HepG2 (cell line): ENCODE data around the gene IL31. TPM values are rescaled to one million over a fixed set of nuclear protein-coding genes. Genes with fewer than 3 reads are reported as not detected.

Experiments
- ATAC-seq: fragments of 200-7000 bp; cut with Tn5 transposase; 3 replicates; pipeline ENCODE4 v1.9.1; 2020; ENCODE audit warnings: mild to moderate bottlenecking, moderate library complexity
- BruUV-seq: library from RNA; stranded (reverse); fragments of 400-500 nt; replicated peaks from 2 replicates; lab custom pipeline; 2021; lab: Mats Ljungman, UMichigan
- CTCF ChIA-PET: fragments of 300-600 bp; formaldehyde crosslinking; extraction: SDS; loops from one replicate; lab custom pipeline; 2021; ENCODE audit warnings: low total read pairs, inconsistent platforms, low intra/inter-chr PET ratio; lab: Yijun Ruan, JAX
- POLR2A ChIA-PET: fragments of 350-600 bp; sonication (Branson Sonifier 250); formaldehyde crosslinking; loops from one replicate; lab custom pipeline; 2020; ENCODE audit warnings: antibody characterized with exemption, inconsistent platforms; lab: Yijun Ruan, JAX
- DNase-seq: peaks from one replicate; pipeline ENCODE4 v3.0.0-alpha.2; 2015; ENCODE audit warnings: low spot score
- FAIRE-seq: peaks from 3 replicates; lab custom pipeline; 2011; peaks lifted over from hg19 to GRCh38; lab: Jason Lieb, UNC
- H2AFZ ChIP-seq: one replicate; pipeline ENCODE4 v1.6.1; 2011; ENCODE audit warnings: low read length, inconsistent platforms
- H3K27ac ChIP-seq: fragments of 300-600 bp; 3 replicates; pipeline ENCODE4 v1.8.0; 2011; ENCODE audit warnings: mixed run types, mild to moderate bottlenecking, mixed read lengths, low read length, inconsistent platforms; ENCODE audit not compliant: insufficient read depth; ENCODE audit errors: extremely low read length
- H3K27me3 ChIP-seq, 2 experiments: fragments of 200-600 bp in 1 of 2; 2 replicates in 1 of 2; 3 replicates in 1 of 2; pipeline versions ENCODE4 v1.6.0 to v1.8.0; 2011; ENCODE audit warnings: low read length in 2 of 2, mild to moderate bottlenecking in 2 of 2, moderate library complexity in 2 of 2, inconsistent platforms in 1 of 2; ENCODE audit not compliant: insufficient read depth in 2 of 2, control insufficient read depth in 1 of 2
- H3K36me3 ChIP-seq, 2 experiments: fragments of 200-600 bp in 1 of 2; replicated peaks in 1 of 2; 2 replicates in 1 of 2; 3 replicates in 1 of 2; pipeline versions ENCODE4 v1.5.1 to v1.8.0; 2011; ENCODE audit warnings: low read length in 2 of 2, inconsistent platforms in 1 of 2; ENCODE audit not compliant: insufficient read depth in 2 of 2, control insufficient read depth in 1 of 2
- H3K4me1 ChIP-seq: 2 replicates; pipeline ENCODE4 v1.5.1; 2012; ENCODE audit warnings: low read length, inconsistent platforms; ENCODE audit not compliant: insufficient read depth
- H3K4me2 ChIP-seq: 2 replicates; pipeline ENCODE4 v1.6.0; 2011; ENCODE audit warnings: low read depth, low read length, inconsistent platforms
- H3K4me3 ChIP-seq, 3 experiments: fragments of 200-600 bp in 1 of 3; sonication (generic), shearing (Covaris generic) in 1 of 3; replicated peaks in 1 of 3; 2 replicates each; pipeline ENCODE4 v1.5.1; 2011 to 2016; ENCODE audit warnings: low read length in 3 of 3, inconsistent platforms in 2 of 3, low read depth in 2 of 3, mild to moderate bottlenecking in 2 of 3, control low read depth in 1 of 3, mixed read lengths in 1 of 3; ENCODE audit not compliant: insufficient read depth in 1 of 3
- H3K79me2 ChIP-seq: one replicate; pipeline ENCODE4 v1.6.1; 2011; ENCODE audit warnings: low read length, inconsistent platforms; ENCODE audit not compliant: insufficient read depth
- H3K9ac ChIP-seq: 2 replicates; pipeline ENCODE4 v1.6.0; 2011; ENCODE audit warnings: mild to moderate bottlenecking, low read depth, low read length, inconsistent platforms; ENCODE audit not compliant: insufficient read depth
- H3K9me3 ChIP-seq: 2 replicates; pipeline ENCODE4 v1.5.1; 2012; ENCODE audit warnings: mild to moderate bottlenecking, low read length
- H4K20me1 ChIP-seq: 2 replicates; pipeline ENCODE4 v1.6.0; 2011; ENCODE audit warnings: inconsistent platforms, mild to moderate bottlenecking, low read length, moderate library complexity; ENCODE audit not compliant: insufficient read depth
- CREB1 ChIP-seq, 2 experiments: fragments of 450-650 bp in 1 of 2; IDR thresholded peaks; 2 replicates each; pipeline ENCODE4 v1.6.1; 2016 to 2017; ENCODE audit warnings: control low read depth in 1 of 2, mild to moderate bottlenecking in 1 of 2, missing compliant biosample characterization in 1 of 2, missing genetic modification characterization in 1 of 2
- HIC2 ChIP-seq: sonication (generic); formaldehyde crosslinking; IDR thresholded peaks from 2 replicates; pipeline ENCODE4 v1.9.0; 2022; ENCODE audit warnings: low read depth, missing genetic modification reagents
- KLF13 ChIP-seq: sonication (generic); formaldehyde crosslinking; IDR thresholded peaks from 2 replicates; pipeline ENCODE4 v1.4.0; 2020; ENCODE audit warnings: mild to moderate bottlenecking, missing genetic modification reagents
- MTA3 ChIP-seq: sonication (generic); formaldehyde crosslinking; IDR thresholded peaks from 2 replicates; pipeline ENCODE4 v1.4.0; 2020; ENCODE audit warnings: missing genetic modification reagents
- NR2C2 ChIP-seq: sonication (generic); formaldehyde crosslinking; IDR thresholded peaks from 2 replicates; pipeline ENCODE4 v1.4.0; 2020; ENCODE audit warnings: missing genetic modification reagents, mild to moderate bottlenecking, moderate library complexity, borderline replicate concordance
- NRL ChIP-seq: sonication (generic); formaldehyde crosslinking; IDR thresholded peaks from 2 replicates; pipeline ENCODE4 v1.5.0; 2020; ENCODE audit warnings: missing genetic modification reagents, mild to moderate bottlenecking, moderate library complexity, borderline replicate concordance
- STAG1 ChIP-seq: sonication (generic); formaldehyde crosslinking; IDR thresholded peaks from 2 replicates; pipeline ENCODE4 v1.4.0; 2020; ENCODE audit warnings: missing genetic modification reagents
- WIZ ChIP-seq: sonication (generic); formaldehyde crosslinking; IDR thresholded peaks from 2 replicates; pipeline ENCODE4 v1.5.1; 2020; ENCODE audit warnings: mild to moderate bottlenecking, missing genetic modification reagents
- XBP1 ChIP-seq: sonication (generic); formaldehyde crosslinking; IDR thresholded peaks from 2 replicates; pipeline ENCODE4 v1.5.0; 2020; ENCODE audit warnings: missing genetic modification reagents
- ZBTB43 ChIP-seq: sonication (generic); formaldehyde crosslinking; conservative IDR thresholded peaks from 2 replicates; pipeline ENCODE4 v1.4.0; 2020; ENCODE audit warnings: missing genetic modification reagents
- ZNF235 ChIP-seq: sonication (generic); formaldehyde crosslinking; IDR thresholded peaks from 2 replicates; pipeline ENCODE4 v1.8.1; 2023; ENCODE audit warnings: mild to moderate bottlenecking, missing genetic modification reagents, borderline replicate concordance
- ZNF253 ChIP-seq: sonication (generic); formaldehyde crosslinking; IDR thresholded peaks from 2 replicates; pipeline ENCODE4 v1.8.0; 2022; ENCODE audit warnings: mild to moderate bottlenecking, missing genetic modification reagents, borderline replicate concordance
- ZNF33A ChIP-seq: sonication (generic); formaldehyde crosslinking; IDR thresholded peaks from 2 replicates; pipeline ENCODE4 v1.5.1; 2020; ENCODE audit warnings: missing genetic modification reagents, mild to moderate bottlenecking, moderate library complexity, borderline replicate concordance
- ZNF460 ChIP-seq: sonication (generic); formaldehyde crosslinking; IDR thresholded peaks from 2 replicates; pipeline ENCODE4 v1.5.1; 2020; ENCODE audit warnings: missing genetic modification reagents, mild to moderate bottlenecking, borderline replicate concordance
- ZNF672 ChIP-seq: sonication (generic); formaldehyde crosslinking; IDR thresholded peaks from 2 replicates; pipeline ENCODE4 v1.8.1; 2022; ENCODE audit warnings: missing genetic modification reagents
- ZNF720 ChIP-seq: sonication (generic); formaldehyde crosslinking; IDR thresholded peaks from 2 replicates; pipeline ENCODE4 v1.4.0; 2020; ENCODE audit warnings: missing genetic modification reagents
- WGBS: methylation state at CpG from one replicate; pipeline ENCODE4 v1.1.6; 2017; ENCODE audit warnings: low lambda C conversion rate; 5-methylcytosine and 5-hydroxymethylcytosine counted together
- in situ Hi-C: cut with HindIII; loops from 2 replicates; pipeline ENCODE4 v1.10.0; 2017; ENCODE audit warnings: low pct_unique_long_range_greater_than_20kb; ENCODE audit not compliant: extremely low pct_ligation_motif_present
- intact Hi-C: fragments of 100-400 bp; cut with micrococcal nuclease; formaldehyde crosslinking; loops from one replicate; pipeline ENCODE4 v1.10.0; 2022; ENCODE audit not compliant: unreplicated experiment
- polyA plus RNA-seq, 8 experiments: library from polyadenylated mRNA; depleted of rRNA in 3 of 8; stranded (reverse) in 7 of 8; unstranded in 1 of 8; fragments of >200 nt; fragmentation: Illumina TruSeq in 4 of 8; extraction: Trizol in 4 of 8; gene quantifications; 2 replicates each; pipeline versions ENCODE4 v1.2.1 to v1.2.3, GENCODE V29; 2011 to 2016; ENCODE audit warnings: low read depth in 4 of 8, missing spikeins in 1 of 8, mixed read lengths in 1 of 8; ENCODE audit not compliant: insufficient read depth in 1 of 8
- total RNA-seq, 5 experiments: library from RNA; depleted of rRNA; stranded (reverse); fragments of >200 nt; fragmentation: Illumina TruSeq; extraction: Trizol; gene quantifications; 2 replicates each; pipeline ENCODE4 v1.2.3, GENCODE V29; 2016; ENCODE audit warnings: low read depth in 1 of 5

Gene IL31
- total and polyA plus RNA-seq, 2 of the 13 experiments (the other 11 are each of a cell fraction or from before 2014, with no cell fraction given): not detected

- Histone ChIP-seq H3K27ac (no peak overlapping the region), H3K9me3 (no peaks in the 10 kb centered on the region), H3K27me3 (peaks cover 2 to 20% of the 10 kb centered on the region in 2 experiments; a peak in 3 of 5 replicates), H4K20me1 (no peaks in the 10 kb centered on the region), H3K79me2 (no peaks in the 10 kb centered on the region), H3K36me3 (no peaks in the 10 kb centered on the region), H3K4me3 (no peak overlapping the region), H3K4me2 (no peak overlapping the region), H3K9ac (no peak overlapping the region), H2AFZ (no peak overlapping the region), H3K4me1 (no peaks in the 10 kb centered on the region)
- BruUV-seq: no TSS peak
- ATAC-seq (no peak), FAIRE-seq (no peak), DNase-seq (no peak)
- TF ChIP-seq ZNF33A (CRISPR knock-in tag) (no peak), XBP1 (no peak), MTA3 (CRISPR knock-in tag) (no peak), WIZ (CRISPR knock-in tag) (no peak), ZBTB43 (CRISPR knock-in tag) (no peak), STAG1 (CRISPR knock-in tag) (no peak), ZNF460 (CRISPR knock-in tag) (no peak), ZNF253 (CRISPR knock-in tag) (no peak), NR2C2 (CRISPR knock-in tag) (no peak), CREB1 (IDR thresholded peaks at IDR 0.05) (no peak), CREB1 (CRISPR knock-in tag; IDR thresholded peaks at IDR 0.05) (no peak), NRL (CRISPR knock-in tag) (no peak), HIC2 (CRISPR knock-in tag) (no peak), KLF13 (CRISPR knock-in tag) (no peak), ZNF672 (CRISPR knock-in tag) (no peak), ZNF720 (CRISPR knock-in tag) (no peak), ZNF235 (CRISPR knock-in tag) (no peak)
- in situ Hi-C loops (no loop called here), intact Hi-C loops (no loop called here)
- POLR2A ChIA-PET: no interaction called here
- WGBS: 76% methylated on average over 8 of the region's 9 CpGs
- CTCF ChIA-PET: no interaction called here
Observed at GRCh38 chr12:122152754-122153153, 21.3 kb downstream of the IL31 start.
